NCI-H446 (cell line): ENCODE results near the gene TBX3.

ENCODE experiments used
- DNase-seq, 2 experiments: peaks; one replicate each; lab custom pipeline; 2025; lab: John Stamatoyannopoulos, UW

Gene TBX3

GRCh38 chr12:114682785-114683708, 928 bp downstream of the TBX3 start:
- no peak for DNase-seq

- DNase-seq: no peak
Observed at GRCh38 chr12:114682106-114682784, 1.7 kb downstream of the TBX3 start.

GRCh38 chr12:114681116-114681871, 2.7 kb downstream of the TBX3 start:
- DNase-seq: no peak

GRCh38 chr12:114680604-114681069, 3.3 kb downstream of the TBX3 start:
- DNase-seq: no peak

GRCh38 chr12:114679942-114680341, 4.0 kb downstream of the TBX3 start:
- no peak for DNase-seq

GRCh38 chr12:114679452-114679875, 4.5 kb downstream of the TBX3 start:
- no peak for DNase-seq

GRCh38 chr12:114678718-114679117, 5.3 kb downstream of the TBX3 start:
- no peak for DNase-seq

- DNase-seq: no peak
Observed at GRCh38 chr12:114678028-114678427, 5.9 kb downstream of the TBX3 start.

- no peak for DNase-seq
Observed at GRCh38 chr12:114676142-114676741, 7.7 kb downstream of the TBX3 start.

- no peak for DNase-seq
Observed at GRCh38 chr12:114674251-114675047, 9.5 kb downstream of the TBX3 start.

- DNase-seq: no peak
Observed at GRCh38 chr12:114673901-114674250, 10.1 kb downstream of the TBX3 start.

GRCh38 chr12:114673169-114673833, 10.7 kb downstream of the TBX3 start:
- DNase-seq: no peak

GRCh38 chr12:114672817-114673168, 11.2 kb downstream of the TBX3 start:
- no peak for DNase-seq

GRCh38 chr12:114671443-114672411, 12.2 kb downstream of the TBX3 start:
- no peak for DNase-seq

GRCh38 chr12:114671066-114671442, 12.9 kb downstream of the TBX3 start:
- no peak for DNase-seq

- no peak for DNase-seq
Observed at GRCh38 chr12:114670291-114670980, 13.5 kb downstream of the TBX3 start.

- DNase-seq: no peak
Observed at GRCh38 chr12:114669401-114670290, 14.3 kb downstream of the TBX3 start.

- no peak for DNase-seq
Observed at GRCh38 chr12:114668886-114669288, 15.1 kb downstream of the TBX3 start.
